IPS-20b (cell line): Measurements from ENCODE around the gene FARS2.
A peak's percentile ranks its signal among the peaks of the same experiment; 100 is the strongest.

Source experiments
- H3K27ac ChIP-seq: one replicate; pipeline ENCODE4 v1.5.1; 2013; ENCODE audit warnings: low read length
- H3K27me3 ChIP-seq: 2 replicates; pipeline ENCODE4 v1.6.1; 2013; ENCODE audit warnings: mild to moderate bottlenecking, low read length, inconsistent platforms; ENCODE audit not compliant: insufficient read depth
- H3K36me3 ChIP-seq: 2 replicates; pipeline ENCODE4 v1.6.1; 2013; ENCODE audit warnings: low read depth, mild to moderate bottlenecking, inconsistent platforms, low read length, moderate library complexity; ENCODE audit not compliant: insufficient read depth
- H3K4me1 ChIP-seq: 2 replicates; pipeline ENCODE4 v1.6.1; 2013; ENCODE audit warnings: mild to moderate bottlenecking, control low read depth, inconsistent platforms, low read length, moderate library complexity; ENCODE audit not compliant: insufficient read depth
- H3K4me3 ChIP-seq: 2 replicates; pipeline ENCODE4 v1.5.1; 2013; ENCODE audit warnings: mild to moderate bottlenecking, low read length, inconsistent platforms
- H3K9ac ChIP-seq: 2 replicates; pipeline ENCODE4 v1.6.1; 2013; ENCODE audit warnings: low read depth, mild to moderate bottlenecking, inconsistent platforms, low read length, moderate library complexity
- H3K9me3 ChIP-seq: 2 replicates; pipeline ENCODE4 v1.6.1; 2013; ENCODE audit warnings: mild to moderate bottlenecking, low read depth, low read length, inconsistent platforms; ENCODE audit not compliant: insufficient read depth

The FARS2 gene

DNA sequence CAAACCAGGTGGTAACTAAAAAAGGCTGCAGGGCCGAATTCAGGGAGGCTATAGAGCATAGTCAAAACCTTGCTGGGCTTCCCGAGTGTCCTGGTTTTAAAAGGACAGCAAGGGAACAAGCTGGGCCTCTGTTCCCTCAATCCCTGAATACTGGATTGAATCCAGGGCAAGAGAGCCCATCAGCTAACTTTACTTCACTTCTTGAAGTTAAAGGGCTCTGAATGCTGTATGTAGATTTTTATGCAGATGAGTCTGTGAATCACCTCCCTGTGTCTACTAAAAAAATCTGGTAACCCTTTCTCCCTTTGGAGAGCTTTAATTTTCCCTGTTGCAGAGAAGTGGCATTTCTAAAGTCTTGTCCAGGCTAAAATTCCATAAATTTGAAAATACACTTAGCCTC, 30.0 kb upstream of the FARS2 start:
- Histone ChIP-seq H3K4me3 (no peak overlapping the region), H3K27ac (no peak overlapping the region), H3K9me3 (no peaks in the 10 kb centered on the region), H3K36me3 (peaks cover 8% of the 10 kb centered on the region), H3K9ac (no peak overlapping the region), H3K4me1 (peaks cover 13% of the 10 kb centered on the region), H3K27me3 (no peaks in the 10 kb centered on the region)

GRCh38 chr6:5234874-5235273, 26.4 kb upstream of the FARS2 start:
- Histone ChIP-seq H3K9ac (no peak overlapping the region), H3K27ac (no peak overlapping the region), H3K4me3 (no peak overlapping the region), H3K36me3 (peaks cover 8% of the 10 kb centered on the region), H3K4me1 (peaks cover 13% of the 10 kb centered on the region), H3K27me3 (no peaks in the 10 kb centered on the region), H3K9me3 (no peaks in the 10 kb centered on the region)

GRCh38 chr6:5235830-5236229, 25.5 kb upstream of the FARS2 start:
- Histone ChIP-seq H3K9me3 (no peaks in the 10 kb centered on the region), H3K27ac (no peak overlapping the region), H3K36me3 (peaks cover 11% of the 10 kb centered on the region), H3K4me3 (no peak overlapping the region), H3K9ac (no peak overlapping the region), H3K4me1 (peaks cover 13% of the 10 kb centered on the region), H3K27me3 (no peaks in the 10 kb centered on the region)

DNA sequence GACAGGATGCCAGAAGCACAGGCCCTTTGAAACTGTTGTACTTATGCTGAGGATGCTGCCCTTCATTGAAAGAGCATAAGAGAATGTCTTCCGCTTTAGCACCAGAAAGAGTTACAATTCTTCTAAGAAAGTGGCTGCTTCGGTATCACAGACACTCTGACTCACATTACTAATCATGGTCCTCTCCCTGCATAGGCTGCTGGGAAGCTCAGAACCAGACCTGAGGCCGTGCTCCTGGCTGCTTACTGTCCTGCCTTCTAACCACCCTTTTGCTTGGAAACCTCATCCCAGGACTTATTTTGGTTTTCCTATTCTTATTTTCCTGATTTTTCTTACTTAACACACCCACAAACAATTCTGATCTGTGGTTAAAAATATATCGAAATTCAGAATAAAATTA, 23.5 kb upstream of the FARS2 start:
- H3K9ac ChIP-seq = no peak overlapping the region
- no peak overlapping the region for H3K4me3 ChIP-seq
- H3K36me3 ChIP-seq = peaks cover 11% of the 10 kb centered on the region
- no peaks in the 10 kb centered on the region for H3K27me3 ChIP-seq
- peaks cover 9% of the 10 kb centered on the region for H3K4me1 ChIP-seq
- H3K9me3 ChIP-seq = no peaks in the 10 kb centered on the region
- H3K27ac ChIP-seq = no peak overlapping the region

DNA sequence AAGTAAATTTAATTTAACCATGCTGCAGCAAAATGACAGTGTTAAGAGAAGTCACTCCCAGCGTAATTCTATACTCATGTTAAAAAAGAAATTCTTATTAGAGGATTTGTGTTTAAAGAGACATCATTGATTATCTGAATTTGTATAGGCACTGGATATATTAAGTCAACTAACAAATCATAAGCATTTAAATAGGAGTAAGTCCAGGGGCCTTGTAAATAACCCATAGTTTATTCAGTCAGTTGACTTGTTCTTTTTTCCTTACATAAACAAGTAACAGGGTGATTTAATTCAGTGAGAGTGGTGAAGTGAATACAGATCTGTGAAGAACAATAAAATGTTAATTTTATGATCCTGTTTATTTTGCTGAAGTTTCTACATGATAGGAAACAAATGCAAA, 23.0 kb upstream of the FARS2 start:
- H3K4me3 ChIP-seq = no peak overlapping the region
- no peaks in the 10 kb centered on the region for H3K27me3 ChIP-seq
- H3K9me3 ChIP-seq = no peaks in the 10 kb centered on the region
- H3K27ac ChIP-seq = no peak overlapping the region
- peaks cover 9% of the 10 kb centered on the region for H3K4me1 ChIP-seq
- peaks cover 11% of the 10 kb centered on the region for H3K36me3 ChIP-seq
- H3K9ac ChIP-seq = no peak overlapping the region

DNA sequence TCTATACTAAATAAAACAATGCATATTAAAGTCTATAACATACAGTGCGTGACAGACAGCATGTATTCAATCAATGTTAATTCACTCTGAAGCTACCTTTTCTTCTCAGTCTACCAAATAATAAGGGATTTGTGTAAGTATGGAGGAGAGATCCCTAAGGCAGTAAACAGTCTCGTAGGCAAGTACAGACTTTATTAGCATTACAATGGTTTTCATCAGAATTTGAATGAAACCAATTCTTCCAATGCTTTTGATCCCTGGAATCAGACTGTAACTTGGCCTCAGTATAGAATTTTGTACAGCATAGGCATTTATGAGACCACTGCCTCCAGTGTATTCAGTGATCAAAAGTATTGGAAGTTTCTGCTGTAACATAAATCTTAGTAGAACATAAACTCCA, 20.1 kb upstream of the FARS2 start:
- Histone ChIP-seq H3K4me1 (peaks cover 9% of the 10 kb centered on the region), H3K36me3 (peaks cover 9% of the 10 kb centered on the region; the same call in 1 of the 2 replicates), H3K27ac (no peak overlapping the region)

DNA sequence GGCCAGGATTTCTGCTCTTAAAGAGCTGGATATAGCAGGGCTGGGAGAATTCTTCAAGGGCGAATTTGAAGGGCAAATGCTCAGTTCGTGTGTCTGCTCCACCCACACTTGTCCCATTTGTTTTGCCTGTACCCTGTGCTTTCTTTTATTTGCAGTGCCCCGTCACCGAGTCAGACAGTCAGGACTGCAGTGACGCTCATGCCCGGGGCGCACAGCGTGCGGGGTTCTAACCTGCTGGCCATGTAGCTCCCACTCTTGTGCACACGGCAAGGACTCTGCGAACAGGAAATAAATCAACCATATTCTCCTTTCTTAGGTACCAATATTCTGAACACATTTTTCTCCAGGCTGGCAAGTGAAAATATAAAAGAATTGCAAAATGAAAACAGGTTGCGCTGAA, 18.2 kb upstream of the FARS2 start:
- no peak overlapping the region for H3K27ac ChIP-seq
- peaks cover 9% of the 10 kb centered on the region for H3K4me1 ChIP-seq
- H3K4me3 ChIP-seq = no peak overlapping the region
- no peaks in the 10 kb centered on the region for H3K9me3 ChIP-seq
- no peak overlapping the region for H3K9ac ChIP-seq
- no peaks in the 10 kb centered on the region for H3K27me3 ChIP-seq
- peaks cover 9% of the 10 kb centered on the region; the same call in 1 of the 2 replicates for H3K36me3 ChIP-seq

More for the DNA sequence above, 20.1 kb upstream of the FARS2 start:
- no peaks in the 10 kb centered on the region for H3K9me3 ChIP-seq
- H3K4me3 ChIP-seq = peak overlapping the region; percentile 25
- H3K27me3 ChIP-seq = no peaks in the 10 kb centered on the region
- no peak overlapping the region for H3K9ac ChIP-seq

GRCh38 chr6:5246141-5247097, 14.9 kb upstream of the FARS2 start:
- Histone ChIP-seq H3K4me1 (peaks cover 4% of the 10 kb centered on the region), H3K9ac (no peak overlapping the region), H3K27ac (no peak overlapping the region), H3K27me3 (no peaks in the 10 kb centered on the region), H3K9me3 (no peaks in the 10 kb centered on the region), H3K36me3 (peaks cover 6% of the 10 kb centered on the region; the same call in 1 of the 2 replicates), H3K4me3 (no peak overlapping the region)

GRCh38 chr6:5247201-5247600, 14.1 kb upstream of the FARS2 start:
- Histone ChIP-seq H3K36me3 (peaks cover 6% of the 10 kb centered on the region; the same call in 1 of the 2 replicates), H3K9me3 (no peaks in the 10 kb centered on the region), H3K4me1 (no peaks in the 10 kb centered on the region), H3K27me3 (no peaks in the 10 kb centered on the region), H3K4me3 (no peak overlapping the region), H3K9ac (no peak overlapping the region), H3K27ac (no peak overlapping the region)

DNA sequence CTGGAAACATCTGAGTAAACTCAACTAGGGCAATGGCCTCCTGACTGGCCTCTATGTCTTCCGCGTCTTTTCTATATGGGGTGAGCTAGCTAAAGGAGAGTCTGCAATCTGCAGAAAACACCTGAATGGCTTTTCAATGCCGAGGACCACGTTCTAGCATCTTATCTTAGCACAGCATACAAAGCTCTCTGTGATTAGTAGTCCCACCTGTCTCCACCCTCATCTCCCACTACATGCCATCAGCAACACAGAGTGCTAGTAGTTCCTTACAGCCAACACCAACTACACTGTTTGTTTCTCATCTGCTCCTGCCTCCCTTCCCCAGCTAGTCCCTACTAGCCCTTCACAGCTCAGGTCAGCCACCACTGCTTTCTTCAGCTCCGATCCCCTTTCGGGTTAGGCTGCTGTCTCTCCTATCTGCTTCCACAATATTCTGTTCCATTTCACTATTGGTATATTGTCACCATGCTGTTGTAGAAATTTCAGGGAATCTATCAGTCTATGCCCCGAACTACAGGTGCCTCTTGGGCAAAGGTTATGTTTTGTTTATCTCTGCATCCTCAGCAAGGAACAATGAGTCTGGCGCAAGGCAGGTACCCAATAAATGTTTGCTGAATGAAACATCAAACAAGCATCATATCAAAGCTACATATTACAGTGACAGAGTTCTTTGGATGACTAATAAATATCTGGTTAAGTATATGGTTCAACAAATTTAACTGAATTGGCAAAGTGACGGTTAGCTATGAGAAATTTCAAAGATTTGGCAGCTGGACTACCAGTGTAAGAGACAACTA, 12.8 kb upstream of the FARS2 start:
- Histone ChIP-seq H3K27ac (no peak overlapping the region), H3K9me3 (no peaks in the 10 kb centered on the region), H3K9ac (no peak overlapping the region), H3K4me3 (no peak overlapping the region), H3K4me1 (no peaks in the 10 kb centered on the region), H3K36me3 (peaks cover 11% of the 10 kb centered on the region; the same call in 1 of the 2 replicates), H3K27me3 (no peaks in the 10 kb centered on the region)

GRCh38 chr6:5249451-5250122, 11.7 kb upstream of the FARS2 start:
- no peak overlapping the region for H3K9ac ChIP-seq
- H3K27ac ChIP-seq = no peak overlapping the region
- H3K36me3 ChIP-seq = peaks cover 11% of the 10 kb centered on the region; the same call in 1 of the 2 replicates
- H3K9me3 ChIP-seq = no peaks in the 10 kb centered on the region
- no peaks in the 10 kb centered on the region for H3K4me1 ChIP-seq
- H3K4me3 ChIP-seq = no peak overlapping the region
- no peaks in the 10 kb centered on the region for H3K27me3 ChIP-seq
